K562 (cell line): Measurements from ENCODE around the gene GDF9. TPM values are rescaled to one million over a fixed set of nuclear protein-coding genes. Genes with fewer than 3 reads are reported as not detected.
A peak's percentile ranks its signal among the peaks of the same experiment; 100 is the strongest.

Source experiments
- FOXA1 ChIP-seq: fragments of 450-650 bp; IDR thresholded peaks from 2 replicates; pipeline ENCODE4 v1.6.1; 2016; ENCODE audit warnings: mild to moderate bottlenecking, borderline replicate concordance
- NCOA1 ChIP-seq: fragments of 450-650 bp; IDR thresholded peaks from 2 replicates; pipeline ENCODE4 v1.6.1; 2016; ENCODE audit warnings: low read depth
- NFATC3 ChIP-seq: fragments of 450-650 bp; IDR thresholded peaks from 2 replicates; pipeline ENCODE4 v1.6.1; 2017; ENCODE audit warnings: mild to moderate bottlenecking
- NFE2 ChIP-seq: IDR thresholded peaks from 2 replicates; pipeline ENCODE4 v1.6.1; 2014; ENCODE audit warnings: antibody characterized with exemption, low read depth
- NFXL1 ChIP-seq: fragments of 450-650 bp; formaldehyde crosslinking; IDR thresholded peaks from 2 replicates; pipeline ENCODE4 v1.4.0; 2021; ENCODE audit warnings: mild to moderate bottlenecking
- SUPT5H ChIP-seq: fragments of 450-650 bp; IDR thresholded peaks from 2 replicates; pipeline ENCODE4 v1.6.1; 2016
- XRCC4 ChIP-seq: IDR thresholded peaks from one replicate; pipeline ENCODE4 v1.6.1; 2011; ENCODE audit not compliant: insufficient read depth, insufficient read length; ENCODE audit errors: extremely low read depth
- ZNF212 ChIP-seq: fragments of 450-650 bp; formaldehyde crosslinking; IDR thresholded peaks from 2 replicates; pipeline ENCODE4 v1.4.0; 2020; ENCODE audit warnings: mild to moderate bottlenecking
- ZNF785 ChIP-seq: fragments of 250-450 bp; sonication (Bioruptor Pico); IDR thresholded peaks from 2 replicates; pipeline ENCODE4 v1.4.0; 2020; ENCODE audit warnings: mild to moderate bottlenecking
- polyA plus RNA-seq, 8 experiments: library from polyadenylated mRNA; depleted of rRNA in 4 of 8; stranded (reverse) in 5 of 8; unstranded in 3 of 8; fragments of >200 nt; fragmentation: Nextera tagmentation in 2 of 8; fragmentation: Illumina TruSeq in 1 of 8; extraction: Ambion mirVana in 2 of 8; extraction: Trizol in 1 of 8; gene quantifications; 2 replicates each; pipeline versions ENCODE4 v1.2.1 to v1.2.3, GENCODE V29; 2011 to 2014; ENCODE audit warnings: inconsistent platforms in 1 of 8, missing spikeins in 1 of 8
- total RNA-seq, 7 experiments: library from RNA; depleted of rRNA in 6 of 7; stranded (reverse); fragments of >200 nt in 6 of 7; fragmentation: Illumina TruSeq in 2 of 7; extraction: Trizol in 2 of 7; gene quantifications; 2 replicates each; pipeline versions ENCODE4 v1.2.1 to v1.2.3, GENCODE V29; 2011 to 2021; ENCODE audit warnings: low replicate concordance in 1 of 7
- TF ChIP-seq, protein P1 (sequence below): fragments of 250-450 bp; sonication (Bioruptor Pico); IDR thresholded peaks from 2 replicates; pipeline ENCODE4 v1.9.0; 2021; ENCODE audit warnings: mild to moderate bottlenecking, inconsistent platforms
- TF ChIP-seq, protein P2 (sequence below): sonication (generic); formaldehyde crosslinking; IDR thresholded peaks from 2 replicates; pipeline ENCODE4 v1.8.1; 2023; ENCODE audit warnings: mild to moderate bottlenecking, missing genetic modification reagents
- TF ChIP-seq, protein P3 (sequence below): fragments of 250-450 bp; sonication (Bioruptor Pico); IDR thresholded peaks from 2 replicates; pipeline ENCODE4 v1.9.0; 2021; ENCODE audit warnings: mild to moderate bottlenecking
- TF ChIP-seq, protein P4 (sequence below): fragments of 250-450 bp; sonication (Bioruptor Pico); IDR thresholded peaks from 2 replicates; pipeline ENCODE4 v1.4.0; 2020
- TF ChIP-seq, protein P5 (sequence below): IDR thresholded peaks from 2 replicates; pipeline ENCODE4 v1.6.1; 2012; ENCODE audit warnings: low read depth, low read length, improper control_type of control experiment, borderline replicate concordance
- TF ChIP-seq, protein P6 (sequence below), 2 experiments: fragments of 450-650 bp; conservative IDR thresholded peaks; 2 replicates each; pipeline ENCODE4 v1.6.1; 2017; ENCODE audit warnings: mild to moderate bottlenecking in 2 of 2, moderate library complexity in 2 of 2

Gene GDF9
- total and polyA plus RNA-seq, 9 of the 15 experiments (the other 6 are each of a cell fraction or from before 2014, with no cell fraction given) = 0.10 to 0.70 (median 0.20) TPM; not detected in 1

DNA sequence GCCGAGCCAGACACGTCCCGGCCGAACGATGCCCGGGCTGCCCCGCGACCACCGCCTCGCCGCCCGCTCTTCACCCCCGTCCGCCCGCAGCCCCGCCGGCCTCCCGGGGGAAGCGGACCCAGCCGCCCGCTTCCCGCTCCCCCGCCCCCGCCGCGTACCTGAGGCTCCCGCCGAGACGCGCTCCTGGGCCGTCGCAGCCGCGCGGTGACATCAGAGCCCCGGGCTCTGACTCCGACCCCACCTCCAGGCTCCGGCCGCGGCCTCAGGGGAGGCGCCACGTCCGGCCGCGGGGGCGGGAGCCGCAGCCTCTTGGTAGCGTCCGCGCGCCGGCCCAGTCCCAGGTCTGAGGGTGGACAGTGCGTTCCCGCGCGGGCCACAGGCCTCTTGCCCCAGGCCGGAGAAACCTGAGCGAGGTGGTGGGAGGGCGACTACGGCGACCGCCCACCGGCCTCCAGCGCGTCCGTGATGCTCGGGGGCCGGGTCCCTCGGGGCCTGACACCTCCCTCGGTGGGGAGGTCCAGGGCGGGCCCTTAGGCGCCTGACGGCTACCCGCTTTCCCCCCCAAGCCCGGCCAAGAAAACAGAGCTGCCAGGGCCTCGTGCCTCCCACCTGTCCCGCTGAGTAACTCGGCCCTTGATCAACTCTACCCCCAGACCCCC is 35.7 kb downstream of the GDF9 start, which contains the start of gene SHROOM1 (continued):
- TF ChIP-seq NFE2 = no peak
- no peak for TF ChIP-seq NFXL1
- TF ChIP-seq, protein P1, sequence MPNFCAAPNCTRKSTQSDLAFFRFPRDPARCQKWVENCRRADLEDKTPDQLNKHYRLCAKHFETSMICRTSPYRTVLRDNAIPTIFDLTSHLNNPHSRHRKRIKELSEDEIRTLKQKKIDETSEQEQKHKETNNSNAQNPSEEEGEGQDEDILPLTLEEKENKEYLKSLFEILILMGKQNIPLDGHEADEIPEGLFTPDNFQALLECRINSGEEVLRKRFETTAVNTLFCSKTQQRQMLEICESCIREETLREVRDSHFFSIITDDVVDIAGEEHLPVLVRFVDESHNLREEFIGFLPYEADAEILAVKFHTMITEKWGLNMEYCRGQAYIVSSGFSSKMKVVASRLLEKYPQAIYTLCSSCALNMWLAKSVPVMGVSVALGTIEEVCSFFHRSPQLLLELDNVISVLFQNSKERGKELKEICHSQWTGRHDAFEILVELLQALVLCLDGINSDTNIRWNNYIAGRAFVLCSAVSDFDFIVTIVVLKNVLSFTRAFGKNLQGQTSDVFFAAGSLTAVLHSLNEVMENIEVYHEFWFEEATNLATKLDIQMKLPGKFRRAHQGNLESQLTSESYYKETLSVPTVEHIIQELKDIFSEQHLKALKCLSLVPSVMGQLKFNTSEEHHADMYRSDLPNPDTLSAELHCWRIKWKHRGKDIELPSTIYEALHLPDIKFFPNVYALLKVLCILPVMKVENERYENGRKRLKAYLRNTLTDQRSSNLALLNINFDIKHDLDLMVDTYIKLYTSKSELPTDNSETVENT = no peak
- no peak for TF ChIP-seq XRCC4
- TF ChIP-seq, protein P2, sequence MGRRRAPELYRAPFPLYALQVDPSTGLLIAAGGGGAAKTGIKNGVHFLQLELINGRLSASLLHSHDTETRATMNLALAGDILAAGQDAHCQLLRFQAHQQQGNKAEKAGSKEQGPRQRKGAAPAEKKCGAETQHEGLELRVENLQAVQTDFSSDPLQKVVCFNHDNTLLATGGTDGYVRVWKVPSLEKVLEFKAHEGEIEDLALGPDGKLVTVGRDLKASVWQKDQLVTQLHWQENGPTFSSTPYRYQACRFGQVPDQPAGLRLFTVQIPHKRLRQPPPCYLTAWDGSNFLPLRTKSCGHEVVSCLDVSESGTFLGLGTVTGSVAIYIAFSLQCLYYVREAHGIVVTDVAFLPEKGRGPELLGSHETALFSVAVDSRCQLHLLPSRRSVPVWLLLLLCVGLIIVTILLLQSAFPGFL (CRISPR knock-in tag) = no peak
- TF ChIP-seq, protein P3, sequence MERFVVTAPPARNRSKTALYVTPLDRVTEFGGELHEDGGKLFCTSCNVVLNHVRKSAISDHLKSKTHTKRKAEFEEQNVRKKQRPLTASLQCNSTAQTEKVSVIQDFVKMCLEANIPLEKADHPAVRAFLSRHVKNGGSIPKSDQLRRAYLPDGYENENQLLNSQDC (CRISPR knock-in tag) = no peak
- TF ChIP-seq ZNF785 (CRISPR knock-in tag) = no peak
- TF ChIP-seq NFATC3 = no peak
- TF ChIP-seq, protein P4, sequence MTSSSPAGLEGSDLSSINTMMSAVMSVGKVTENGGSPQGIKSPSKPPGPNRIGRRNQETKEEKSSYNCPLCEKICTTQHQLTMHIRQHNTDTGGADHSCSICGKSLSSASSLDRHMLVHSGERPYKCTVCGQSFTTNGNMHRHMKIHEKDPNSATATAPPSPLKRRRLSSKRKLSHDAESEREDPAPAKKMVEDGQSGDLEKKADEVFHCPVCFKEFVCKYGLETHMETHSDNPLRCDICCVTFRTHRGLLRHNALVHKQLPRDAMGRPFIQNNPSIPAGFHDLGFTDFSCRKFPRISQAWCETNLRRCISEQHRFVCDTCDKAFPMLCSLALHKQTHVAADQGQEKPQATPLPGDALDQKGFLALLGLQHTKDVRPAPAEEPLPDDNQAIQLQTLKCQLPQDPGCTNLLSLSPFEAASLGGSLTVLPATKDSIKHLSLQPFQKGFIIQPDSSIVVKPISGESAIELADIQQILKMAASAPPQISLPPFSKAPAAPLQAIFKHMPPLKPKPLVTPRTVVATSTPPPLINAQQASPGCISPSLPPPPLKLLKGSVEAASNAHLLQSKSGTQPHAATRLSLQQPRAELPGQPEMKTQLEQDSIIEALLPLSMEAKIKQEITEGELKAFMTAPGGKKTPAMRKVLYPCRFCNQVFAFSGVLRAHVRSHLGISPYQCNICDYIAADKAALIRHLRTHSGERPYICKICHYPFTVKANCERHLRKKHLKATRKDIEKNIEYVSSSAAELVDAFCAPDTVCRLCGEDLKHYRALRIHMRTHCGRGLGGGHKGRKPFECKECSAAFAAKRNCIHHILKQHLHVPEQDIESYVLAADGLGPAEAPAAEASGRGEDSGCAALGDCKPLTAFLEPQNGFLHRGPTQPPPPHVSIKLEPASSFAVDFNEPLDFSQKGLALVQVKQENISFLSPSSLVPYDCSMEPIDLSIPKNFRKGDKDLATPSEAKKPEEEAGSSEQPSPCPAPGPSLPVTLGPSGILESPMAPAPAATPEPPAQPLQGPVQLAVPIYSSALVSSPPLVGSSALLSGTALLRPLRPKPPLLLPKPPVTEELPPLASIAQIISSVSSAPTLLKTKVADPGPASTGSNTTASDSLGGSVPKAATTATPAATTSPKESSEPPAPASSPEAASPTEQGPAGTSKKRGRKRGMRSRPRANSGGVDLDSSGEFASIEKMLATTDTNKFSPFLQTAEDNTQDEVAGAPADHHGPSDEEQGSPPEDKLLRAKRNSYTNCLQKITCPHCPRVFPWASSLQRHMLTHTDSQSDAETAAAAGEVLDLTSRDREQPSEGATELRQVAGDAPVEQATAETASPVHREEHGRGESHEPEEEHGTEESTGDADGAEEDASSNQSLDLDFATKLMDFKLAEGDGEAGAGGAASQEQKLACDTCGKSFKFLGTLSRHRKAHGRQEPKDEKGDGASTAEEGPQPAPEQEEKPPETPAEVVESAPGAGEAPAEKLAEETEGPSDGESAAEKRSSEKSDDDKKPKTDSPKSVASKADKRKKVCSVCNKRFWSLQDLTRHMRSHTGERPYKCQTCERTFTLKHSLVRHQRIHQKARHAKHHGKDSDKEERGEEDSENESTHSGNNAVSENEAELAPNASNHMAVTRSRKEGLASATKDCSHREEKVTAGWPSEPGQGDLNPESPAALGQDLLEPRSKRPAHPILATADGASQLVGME (CRISPR knock-in tag) = peak; percentile 89
- 0 out of 2 replicates have a peak, but pooled peaks have one; percentile 38 for TF ChIP-seq NCOA1
- TF ChIP-seq, protein P5, sequence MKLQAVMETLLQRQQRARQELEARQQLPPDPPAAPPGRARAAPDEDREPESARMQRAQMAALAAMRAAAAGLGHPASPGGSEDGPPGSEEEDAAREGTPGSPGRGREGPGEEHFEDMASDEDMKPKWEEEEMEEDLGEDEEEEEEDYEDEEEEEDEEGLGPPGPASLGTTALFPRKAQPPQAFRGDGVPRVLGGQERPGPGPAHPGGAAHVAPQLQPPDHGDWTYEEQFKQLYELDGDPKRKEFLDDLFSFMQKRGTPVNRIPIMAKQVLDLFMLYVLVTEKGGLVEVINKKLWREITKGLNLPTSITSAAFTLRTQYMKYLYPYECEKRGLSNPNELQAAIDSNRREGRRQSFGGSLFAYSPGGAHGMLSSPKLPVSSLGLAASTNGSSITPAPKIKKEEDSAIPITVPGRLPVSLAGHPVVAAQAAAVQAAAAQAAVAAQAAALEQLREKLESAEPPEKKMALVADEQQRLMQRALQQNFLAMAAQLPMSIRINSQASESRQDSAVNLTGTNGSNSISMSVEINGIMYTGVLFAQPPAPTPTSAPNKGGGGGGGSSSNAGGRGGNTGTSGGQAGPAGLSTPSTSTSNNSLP = no peak
- TF ChIP-seq FOXA1 = no peak
- TF ChIP-seq SUPT5H = peak; percentile 80
- TF ChIP-seq ZNF212 (CRISPR knock-in tag) = no peak
- TF ChIP-seq, protein P6, sequence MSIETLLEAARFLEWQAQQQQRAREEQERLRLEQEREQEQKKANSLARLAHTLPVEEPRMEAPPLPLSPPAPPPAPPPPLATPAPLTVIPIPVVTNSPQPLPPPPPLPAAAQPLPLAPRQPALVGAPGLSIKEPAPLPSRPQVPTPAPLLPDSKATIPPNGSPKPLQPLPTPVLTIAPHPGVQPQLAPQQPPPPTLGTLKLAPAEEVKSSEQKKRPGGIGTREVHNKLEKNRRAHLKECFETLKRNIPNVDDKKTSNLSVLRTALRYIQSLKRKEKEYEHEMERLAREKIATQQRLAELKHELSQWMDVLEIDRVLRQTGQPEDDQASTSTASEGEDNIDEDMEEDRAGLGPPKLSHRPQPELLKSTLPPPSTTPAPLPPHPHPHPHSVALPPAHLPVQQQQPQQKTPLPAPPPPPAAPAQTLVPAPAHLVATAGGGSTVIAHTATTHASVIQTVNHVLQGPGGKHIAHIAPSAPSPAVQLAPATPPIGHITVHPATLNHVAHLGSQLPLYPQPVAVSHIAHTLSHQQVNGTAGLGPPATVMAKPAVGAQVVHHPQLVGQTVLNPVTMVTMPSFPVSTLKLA (conservative IDR thresholded peaks at IDR 0.05) = peak in 1 of 2 experiments; percentile 37; a peak in 1 of 4 replicates
